CD4-positive, alpha-beta T cell treated with Interleukin-15 for 4 hours (primary cell): ENCODE data around the gene TNFSF11.

ENCODE experiments used
- DNase-seq: peaks from one replicate; pipeline ENCODE4 v3.0.0-alpha.2; 2020; ENCODE audit warnings: low spot score

Gene TNFSF11

GRCh38 chr13:42611086-42611779, 37.3 kb downstream of the TNFSF11 start:
- no peak for DNase-seq

- DNase-seq: no peak
Observed at GRCh38 chr13:42612021-42612765, 38.2 kb downstream of the TNFSF11 start.

- DNase-seq: no peak
Observed at GRCh38 chr13:42614436-42615035, 40.6 kb downstream of the TNFSF11 start.

GRCh38 chr13:42615691-42616090, 41.7 kb downstream of the TNFSF11 start:
- DNase-seq: no peak

- DNase-seq: no peak
Observed at GRCh38 chr13:42617221-42617620, 43.3 kb downstream of the TNFSF11 start.

- no peak for DNase-seq
Observed at GRCh38 chr13:42623916-42624315, 50.0 kb downstream of the TNFSF11 start.

GRCh38 chr13:42625611-42626010, 51.7 kb downstream of the TNFSF11 start:
- no peak for DNase-seq

GRCh38 chr13:42626176-42626860, 52.4 kb downstream of the TNFSF11 start:
- no peak for DNase-seq

GRCh38 chr13:42628666-42629065, 54.7 kb downstream of the TNFSF11 start:
- no peak for DNase-seq

GRCh38 chr13:42631181-42631580, 57.2 kb downstream of the TNFSF11 start:
- DNase-seq: no peak

GRCh38 chr13:42633495-42633894, 59.5 kb downstream of the TNFSF11 start:
- no peak for DNase-seq

- DNase-seq: no peak
Observed at GRCh38 chr13:42638101-42638500, 64.1 kb downstream of the TNFSF11 start.

GRCh38 chr13:42638886-42639285, 64.9 kb downstream of the TNFSF11 start:
- no peak for DNase-seq

GRCh38 chr13:42643076-42643475, 69.1 kb downstream of the TNFSF11 start:
- no peak for DNase-seq

GRCh38 chr13:42644841-42645240, 70.9 kb downstream of the TNFSF11 start:
- DNase-seq: no peak

GRCh38 chr13:42645717-42646116, 71.8 kb downstream of the TNFSF11 start:
- no peak for DNase-seq

GRCh38 chr13:42649141-42649540, 75.2 kb downstream of the TNFSF11 start:
- no peak for DNase-seq

GRCh38 chr13:42649831-42650230, 75.9 kb downstream of the TNFSF11 start:
- no peak for DNase-seq

- DNase-seq: no peak
Observed at GRCh38 chr13:42650506-42650905, 76.6 kb downstream of the TNFSF11 start.

GRCh38 chr13:42651936-42652641, 78.1 kb downstream of the TNFSF11 start:
- no peak for DNase-seq

- no peak for DNase-seq
Observed at GRCh38 chr13:42652642-42653415, 78.9 kb downstream of the TNFSF11 start.
